HCT116 (cell line): ENCODE data around the gene GPR101. TPM values are rescaled to one million over a fixed set of nuclear protein-coding genes. Genes with fewer than 3 reads are reported as not detected.

ENCODE experiments used
- ATAC-seq: fragments of 200-7000 bp; cut with Tn5 transposase; 2 replicates; pipeline ENCODE4 v1.9.1; 2020; ENCODE audit warnings: mild to moderate bottlenecking, moderate library complexity
- BruUV-seq: library from RNA; stranded (reverse); fragments of 400-500 nt; replicated peaks from 2 replicates; lab custom pipeline; 2021; lab: Mats Ljungman, UMichigan
- CTCF ChIA-PET: fragments of 300-600 bp; sonication (Branson Sonifier 250); formaldehyde crosslinking; loops from one replicate; lab custom pipeline; 2021; ENCODE audit warnings: antibody characterized with exemption; lab: Charles Lee
- POLR2A ChIA-PET: fragments of 300-600, 350-600 bp; sonication (Branson Sonifier 250); formaldehyde crosslinking; loops from one replicate; lab custom pipeline; 2021; ENCODE audit warnings: antibody characterized with exemption; lab: Charles Lee
- RAD21 ChIA-PET, 2 experiments: fragments of 300-600 bp; sonication (Branson Sonifier 250); formaldehyde crosslinking; loops; one replicate each; lab custom pipeline; 2023; ENCODE audit warnings: low total read pairs in 2 of 2; ENCODE audit not compliant: uncharacterized antibody in 2 of 2, unreplicated experiment in 2 of 2, low non-redundant PET in 1 of 2; lab: Charles Lee
- DNase-seq: peaks from one replicate; pipeline ENCODE4 v3.0.0-alpha.2; 2010; ENCODE audit warnings: low read depth, low spot score
- H2AFZ ChIP-seq: fragments of 200-600 bp; shearing (Covaris generic), sonication (generic); 2 replicates; pipeline ENCODE4 v1.6.1; 2017; ENCODE audit warnings: low read depth, mixed run types, mixed read lengths, antibody characterized with exemption, low read length; ENCODE audit not compliant: poor library complexity, severe bottlenecking
- H3K27ac ChIP-seq: 2 replicates; pipeline ENCODE4 v1.5.1; 2012; ENCODE audit warnings: low read depth, low read length
- H3K27me3 ChIP-seq: fragments of 200-600 bp; sonication (generic); 2 replicates; pipeline ENCODE4 v1.6.1; 2016; ENCODE audit warnings: mixed run types, low read length, mixed read lengths; ENCODE audit not compliant: insufficient read depth
- H3K36me3 ChIP-seq, 2 experiments: fragments of 200-500 bp in 1 of 2; fragments of 200-600 bp in 1 of 2; sonication (Bioruptor generic) in 1 of 2; sonication (generic) in 1 of 2; 2 replicates each; pipeline versions ENCODE4 v1.5.1 to v1.6.1; 2014 to 2016; ENCODE audit warnings: low read length in 2 of 2, inconsistent platforms in 1 of 2, mixed read lengths in 1 of 2, mixed run types in 1 of 2; ENCODE audit not compliant: insufficient read depth in 2 of 2, control insufficient read depth in 1 of 2
- H3K4me1 ChIP-seq, 2 experiments: fragments of 200-600 bp in 1 of 2; sonication (generic) in 1 of 2; 2 replicates each; pipeline versions ENCODE4 v1.5.1 to v1.6.1; 2012 to 2017; ENCODE audit warnings: low read length in 2 of 2, inconsistent platforms in 1 of 2, mild to moderate bottlenecking in 1 of 2, mixed read lengths in 1 of 2, mixed run types in 1 of 2, moderate library complexity in 1 of 2; ENCODE audit not compliant: insufficient read depth in 2 of 2, control insufficient read depth in 1 of 2
- H3K4me2 ChIP-seq: fragments of 200-600 bp; sonication (generic); 2 replicates; pipeline ENCODE4 v1.6.1; 2017; ENCODE audit warnings: mixed run types, low read length, mixed read lengths
- H3K4me3 ChIP-seq, 2 experiments: fragments of 200-600 bp in 1 of 2; sonication (generic) in 1 of 2; replicated peaks in 1 of 2; 2 replicates each; pipeline ENCODE4 v1.5.1; 2011 to 2016; ENCODE audit warnings: low read length in 2 of 2, control low read depth in 1 of 2, low read depth in 1 of 2, mild to moderate bottlenecking in 1 of 2, mixed read lengths in 1 of 2, mixed run types in 1 of 2
- H3K79me2 ChIP-seq: fragments of 200-600 bp; sonication (generic); 2 replicates; pipeline ENCODE4 v1.6.1; 2017; ENCODE audit warnings: mild to moderate bottlenecking, mixed run types, low read length, moderate library complexity, mixed read lengths; ENCODE audit not compliant: insufficient read depth
- H3K9ac ChIP-seq: fragments of 200-600 bp; sonication (generic); 2 replicates; pipeline ENCODE4 v1.6.1; 2016; ENCODE audit warnings: low read length, mixed read lengths
- H3K9me2 ChIP-seq: fragments of 200-600 bp; sonication (generic), shearing (Covaris generic); 2 replicates; pipeline ENCODE4 v1.6.1; 2017; ENCODE audit warnings: mixed run types, mild to moderate bottlenecking, moderate library complexity; ENCODE audit not compliant: insufficient read depth
- H3K9me3 ChIP-seq, 2 experiments: fragments of 200-500 bp in 1 of 2; fragments of 200-600 bp in 1 of 2; sonication (Bioruptor generic) in 1 of 2; sonication (generic) in 1 of 2; 2 replicates each; pipeline ENCODE4 v1.6.1; 2014 to 2017; ENCODE audit warnings: low read length in 2 of 2, mixed read lengths in 2 of 2, inconsistent platforms in 1 of 2, low read depth in 1 of 2, mild to moderate bottlenecking in 1 of 2, mixed run types in 1 of 2, moderate library complexity in 1 of 2; ENCODE audit not compliant: control insufficient read depth in 1 of 2, insufficient read depth in 1 of 2
- H4K20me1 ChIP-seq: fragments of 200-600 bp; sonication (generic), shearing (Covaris generic); 2 replicates; pipeline ENCODE4 v1.6.1; 2017; ENCODE audit warnings: mixed run types, mild to moderate bottlenecking, moderate library complexity; ENCODE audit not compliant: insufficient read depth
- CEBPB ChIP-seq: IDR thresholded peaks from 2 replicates; pipeline ENCODE4 v1.6.1; 2012; ENCODE audit warnings: low read depth
- EGR1 ChIP-seq: IDR thresholded peaks from 2 replicates; pipeline ENCODE4 v1.6.1; 2012; ENCODE audit warnings: low read depth
- EZH2 ChIP-seq: fragments of 200-600 bp; sonication (generic); IDR thresholded peaks from 2 replicates; pipeline ENCODE4 v1.6.1; 2017; ENCODE audit warnings: antibody characterized with exemption, mixed run types
- POLR2AphosphoS5 ChIP-seq: IDR thresholded peaks from 2 replicates; pipeline ENCODE4 v1.6.1; 2011; ENCODE audit warnings: mild to moderate bottlenecking, low read depth, low read length, moderate library complexity
- RAD21 ChIP-seq: IDR thresholded peaks from 2 replicates; pipeline ENCODE4 v1.6.1; 2012; ENCODE audit warnings: low read depth, mild to moderate bottlenecking
- REST ChIP-seq: IDR thresholded peaks from 2 replicates; pipeline ENCODE4 v1.6.1; 2012; ENCODE audit warnings: low read depth
- SRF ChIP-seq: IDR thresholded peaks from 2 replicates; pipeline ENCODE4 v1.6.1; 2012; ENCODE audit warnings: low read depth
- YY1 ChIP-seq: IDR thresholded peaks from 2 replicates; pipeline ENCODE4 v1.6.1; 2011; ENCODE audit warnings: low read length, low read depth, moderate library complexity, mild to moderate bottlenecking; ENCODE audit not compliant: insufficient replicate concordance; ENCODE audit errors: extremely low read depth
- ZBTB33 ChIP-seq: IDR thresholded peaks from 2 replicates; pipeline ENCODE4 v1.6.1; 2011; ENCODE audit warnings: mild to moderate bottlenecking, low read length, moderate library complexity; ENCODE audit not compliant: insufficient replicate concordance; ENCODE audit errors: extremely low read depth
- ZFX ChIP-seq: fragments of 450-650 bp; IDR thresholded peaks from 2 replicates; pipeline ENCODE4 v1.6.1; 2017
- intact Hi-C: fragments of 100-400 bp; cut with micrococcal nuclease; formaldehyde crosslinking; loops from 2 replicates; pipeline ENCODE4 v1.10.0; 2022
- total RNA-seq: library from RNA; stranded (reverse); gene quantifications from one replicate; pipeline ENCODE4 v1.2.1, GENCODE V29; 2021; ENCODE audit not compliant: unreplicated experiment

GPR101 gene
- total RNA-seq, 1 experiment from 2014 or later: not detected

GRCh38 chrX:137032341-137032694, 1.5 kb downstream of the GPR101 start:
- H4K20me1 ChIP-seq: no peaks in the 10 kb centered on the region
- no peaks in the 10 kb centered on the region for H3K9me2 ChIP-seq
- H3K4me2 ChIP-seq: no peak overlapping the region
- no peak for TF ChIP-seq ZBTB33
- TF ChIP-seq CEBPB: no peak
- TF ChIP-seq SRF: no peak
- TF ChIP-seq ZFX: no peak
- no peak for TF ChIP-seq POLR2AphosphoS5
- no peak for TF ChIP-seq EZH2
- no peak for TF ChIP-seq EGR1
- TF ChIP-seq REST: no peak
- TF ChIP-seq RAD21: no peak
- no peak for TF ChIP-seq YY1
- ChIA-PET CTCF (no interaction called here), POLR2A (no interaction called here), RAD21 (no interaction called here)
- no peaks in the 10 kb centered on the region for H3K79me2 ChIP-seq
- no peaks in the 10 kb centered on the region; the same call in 1 of the 2 replicates for H3K27me3 ChIP-seq
- H3K9me3 ChIP-seq: no peaks in the 10 kb centered on the region
- intact Hi-C loops: no loop called here
- no peak for DNase-seq
- H3K36me3 ChIP-seq: no peaks in the 10 kb centered on the region
- no peak for ATAC-seq
- H3K4me3 ChIP-seq: no peak overlapping the region
- no peak overlapping the region for H3K27ac ChIP-seq
- BruUV-seq: no TSS peak
- no peaks in the 10 kb centered on the region for H3K4me1 ChIP-seq
- H2AFZ ChIP-seq: no peak overlapping the region
- H3K9ac ChIP-seq: no peak overlapping the region
